ENCODE data around the gene FOXR1.

The FOXR1 gene

GRCh38 chr11:119026970-119027369, 55.4 kb downstream of the FOXR1 start:
- no peak for TF ChIP-seq CTCF (IDR thresholded peaks at IDR 0.05; ENCODE audit: low read depth, low read length, missing control alignments)
- no peak overlapping the region for H3K4me3 ChIP-seq (replicated peaks; ENCODE audit: low read depth, low read length)
- DNase-seq (ENCODE audit: extremely low read depth, low read depth), result no peak

GRCh38 chr11:119027561-119028345, 56.2 kb downstream of the FOXR1 start:
- DNase-seq (ENCODE audit: extremely low read depth, low read depth), result no peak
- TF ChIP-seq CTCF (IDR thresholded peaks at IDR 0.05; ENCODE audit: low read depth, low read length, missing control alignments), result no peak
- H3K4me3 ChIP-seq (replicated peaks; ENCODE audit: low read depth, low read length), result no peak overlapping the region

GRCh38 chr11:119028346-119029068, 56.9 kb downstream of the FOXR1 start:
- no peak overlapping the region for H3K4me3 ChIP-seq (replicated peaks; ENCODE audit: low read depth, low read length)
- no peak for DNase-seq (ENCODE audit: extremely low read depth, low read depth)
- no peak for TF ChIP-seq CTCF (IDR thresholded peaks at IDR 0.05; ENCODE audit: low read depth, low read length, missing control alignments)

- no peak for TF ChIP-seq CTCF (IDR thresholded peaks at IDR 0.05; ENCODE audit: low read depth, low read length, missing control alignments)
- H3K4me3 ChIP-seq (replicated peaks; ENCODE audit: low read depth, low read length), result peak overlapping the region; percentile 77
These were observed 57.4 kb downstream of the FOXR1 start for GRCh38 chr11:119029069-119029339.

GRCh38 chr11:119029340-119030028, 57.9 kb downstream of the FOXR1 start:
- H3K4me3 ChIP-seq (replicated peaks; ENCODE audit: low read depth, low read length), result peak overlapping the region; percentile 77
- no peak for TF ChIP-seq CTCF (IDR thresholded peaks at IDR 0.05; ENCODE audit: low read depth, low read length, missing control alignments)

More at GRCh38 chr11:119029069-119029339, 57.4 kb downstream of the FOXR1 start:
- no peak for DNase-seq (ENCODE audit: extremely low read depth, low read depth)

GRCh38 chr11:119030029-119030328, 58.4 kb downstream of the FOXR1 start:
- TF ChIP-seq CTCF (IDR thresholded peaks at IDR 0.05; ENCODE audit: low read depth, low read length, missing control alignments), result no peak
- H3K4me3 ChIP-seq (replicated peaks; ENCODE audit: low read depth, low read length), result peak overlapping the region; percentile 77
- DNase-seq (ENCODE audit: extremely low read depth, low read depth), result no peak

More at GRCh38 chr11:119029340-119030028, 57.9 kb downstream of the FOXR1 start:
- DNase-seq (ENCODE audit: extremely low read depth, low read depth), result no peak
